HepG2 (cell line): ENCODE measurements around the gene FNIP2. TPM values are rescaled to one million over a fixed set of nuclear protein-coding genes. Genes with fewer than 3 reads are reported as not detected.

Source experiments
- ATAC-seq: fragments of 200-7000 bp; cut with Tn5 transposase; 3 replicates; pipeline ENCODE4 v1.9.1; 2020; ENCODE audit warnings: mild to moderate bottlenecking, moderate library complexity
- Bru-seq: library from RNA; stranded (reverse); fragments of 400-500 nt; gene quantifications from one replicate; lab custom pipeline; 2021; lab: Mats Ljungman, UMichigan
- BruChase-seq, 2 experiments: library from RNA; stranded (reverse); fragments of 400-500 nt; gene quantifications; one replicate each; lab custom pipeline; 2021; lab: Mats Ljungman, UMichigan
- BruUV-seq: library from RNA; stranded (reverse); fragments of 400-500 nt; replicated peaks from 2 replicates; lab custom pipeline; 2021; lab: Mats Ljungman, UMichigan
- CTCF ChIA-PET: fragments of 300-600 bp; formaldehyde crosslinking; extraction: SDS; loops from one replicate; lab custom pipeline; 2021; ENCODE audit warnings: low total read pairs, inconsistent platforms, low intra/inter-chr PET ratio; lab: Yijun Ruan, JAX
- POLR2A ChIA-PET: fragments of 350-600 bp; sonication (Branson Sonifier 250); formaldehyde crosslinking; loops from one replicate; lab custom pipeline; 2020; ENCODE audit warnings: antibody characterized with exemption, inconsistent platforms; lab: Yijun Ruan, JAX
- DNase-seq: peaks from one replicate; pipeline ENCODE4 v3.0.0-alpha.2; 2015; ENCODE audit warnings: low spot score
- FAIRE-seq: peaks from 3 replicates; lab custom pipeline; 2011; peaks lifted over from hg19 to GRCh38; lab: Jason Lieb, UNC
- H2AFZ ChIP-seq: one replicate; pipeline ENCODE4 v1.6.1; 2011; ENCODE audit warnings: low read length, inconsistent platforms
- H3K27ac ChIP-seq: fragments of 300-600 bp; 3 replicates; pipeline ENCODE4 v1.8.0; 2011; ENCODE audit warnings: mixed run types, mild to moderate bottlenecking, mixed read lengths, low read length, inconsistent platforms; ENCODE audit not compliant: insufficient read depth; ENCODE audit errors: extremely low read length
- H3K27me3 ChIP-seq, 2 experiments: fragments of 200-600 bp in 1 of 2; 2 replicates in 1 of 2; 3 replicates in 1 of 2; pipeline versions ENCODE4 v1.6.0 to v1.8.0; 2011; ENCODE audit warnings: low read length in 2 of 2, mild to moderate bottlenecking in 2 of 2, moderate library complexity in 2 of 2, inconsistent platforms in 1 of 2; ENCODE audit not compliant: insufficient read depth in 2 of 2, control insufficient read depth in 1 of 2
- H3K36me3 ChIP-seq, 2 experiments: fragments of 200-600 bp in 1 of 2; replicated peaks in 1 of 2; 2 replicates in 1 of 2; 3 replicates in 1 of 2; pipeline versions ENCODE4 v1.5.1 to v1.8.0; 2011; ENCODE audit warnings: low read length in 2 of 2, inconsistent platforms in 1 of 2; ENCODE audit not compliant: insufficient read depth in 2 of 2, control insufficient read depth in 1 of 2
- H3K4me1 ChIP-seq: 2 replicates; pipeline ENCODE4 v1.5.1; 2012; ENCODE audit warnings: low read length, inconsistent platforms; ENCODE audit not compliant: insufficient read depth
- H3K4me2 ChIP-seq: 2 replicates; pipeline ENCODE4 v1.6.0; 2011; ENCODE audit warnings: low read depth, low read length, inconsistent platforms
- H3K4me3 ChIP-seq, 3 experiments: fragments of 200-600 bp in 1 of 3; sonication (generic), shearing (Covaris generic) in 1 of 3; replicated peaks in 1 of 3; 2 replicates each; pipeline ENCODE4 v1.5.1; 2011 to 2016; ENCODE audit warnings: low read length in 3 of 3, inconsistent platforms in 2 of 3, low read depth in 2 of 3, mild to moderate bottlenecking in 2 of 3, control low read depth in 1 of 3, mixed read lengths in 1 of 3; ENCODE audit not compliant: insufficient read depth in 1 of 3
- H3K79me2 ChIP-seq: one replicate; pipeline ENCODE4 v1.6.1; 2011; ENCODE audit warnings: low read length, inconsistent platforms; ENCODE audit not compliant: insufficient read depth
- H3K9ac ChIP-seq: 2 replicates; pipeline ENCODE4 v1.6.0; 2011; ENCODE audit warnings: mild to moderate bottlenecking, low read depth, low read length, inconsistent platforms; ENCODE audit not compliant: insufficient read depth
- H3K9me3 ChIP-seq: 2 replicates; pipeline ENCODE4 v1.5.1; 2012; ENCODE audit warnings: mild to moderate bottlenecking, low read length
- H4K20me1 ChIP-seq: 2 replicates; pipeline ENCODE4 v1.6.0; 2011; ENCODE audit warnings: inconsistent platforms, mild to moderate bottlenecking, low read length, moderate library complexity; ENCODE audit not compliant: insufficient read depth
- AHR ChIP-seq: IDR thresholded peaks from 2 replicates; pipeline ENCODE4 v1.6.1; 2018; ENCODE audit warnings: missing genetic modification reagents, missing compliant biosample characterization
- ATF1 ChIP-seq: IDR thresholded peaks from 2 replicates; pipeline ENCODE4 v1.6.1; 2016; ENCODE audit warnings: mild to moderate bottlenecking, control low read depth
- CBFB ChIP-seq: sonication (generic); formaldehyde crosslinking; IDR thresholded peaks from 2 replicates; pipeline ENCODE4 v1.4.0; 2020; ENCODE audit warnings: missing genetic modification reagents
- KLF9 ChIP-seq: IDR thresholded peaks from 2 replicates; pipeline ENCODE4 v1.6.1; 2016; ENCODE audit warnings: low read depth
- TEAD2 ChIP-seq: sonication (generic); formaldehyde crosslinking; IDR thresholded peaks from 2 replicates; pipeline ENCODE4 v1.9.0; 2021; ENCODE audit warnings: missing genetic modification reagents
- ZNF572 ChIP-seq: sonication (generic); formaldehyde crosslinking; IDR thresholded peaks from 2 replicates; pipeline ENCODE4 v1.5.1; 2020; ENCODE audit warnings: mild to moderate bottlenecking, missing genetic modification reagents
- WGBS: methylation state at CpG from one replicate; pipeline ENCODE4 v1.1.6; 2017; ENCODE audit warnings: low lambda C conversion rate; 5-methylcytosine and 5-hydroxymethylcytosine counted together
- in situ Hi-C: cut with HindIII; loops from 2 replicates; pipeline ENCODE4 v1.10.0; 2017; ENCODE audit warnings: low pct_unique_long_range_greater_than_20kb; ENCODE audit not compliant: extremely low pct_ligation_motif_present
- intact Hi-C: fragments of 100-400 bp; cut with micrococcal nuclease; formaldehyde crosslinking; loops from one replicate; pipeline ENCODE4 v1.10.0; 2022; ENCODE audit not compliant: unreplicated experiment
- long read RNA-seq, 2 experiments: library from RNA in 1 of 2; library from polyadenylated mRNA in 1 of 2; stranded (forward) in 1 of 2; unstranded in 1 of 2; transcript quantifications; one replicate each; pipeline ENCODE4 v2.0.0, GENCODE V29; 2019 to 2022
- polyA minus RNA-seq, 3 experiments: library from RNA; depleted of rRNA, polyadenylated mRNA; stranded (reverse); fragments of >200 nt; gene quantifications; 2 replicates each; pipeline ENCODE4 v1.2.3, GENCODE V29; 2011; ENCODE audit warnings: low replicate concordance in 1 of 3
- polyA plus RNA-seq, 8 experiments: library from polyadenylated mRNA; depleted of rRNA in 3 of 8; stranded (reverse) in 7 of 8; unstranded in 1 of 8; fragments of >200 nt; fragmentation: Illumina TruSeq in 4 of 8; extraction: Trizol in 4 of 8; gene quantifications; 2 replicates each; pipeline versions ENCODE4 v1.2.1 to v1.2.3, GENCODE V29; 2011 to 2016; ENCODE audit warnings: low read depth in 4 of 8, missing spikeins in 1 of 8, mixed read lengths in 1 of 8; ENCODE audit not compliant: insufficient read depth in 1 of 8
- total RNA-seq, 5 experiments: library from RNA; depleted of rRNA; stranded (reverse); fragments of >200 nt; fragmentation: Illumina TruSeq; extraction: Trizol; gene quantifications; 2 replicates each; pipeline ENCODE4 v1.2.3, GENCODE V29; 2016; ENCODE audit warnings: low read depth in 1 of 5
- TF ChIP-seq, protein P1 (sequence below): sonication (generic); formaldehyde crosslinking; IDR thresholded peaks from 2 replicates; pipeline ENCODE4 v1.5.0; 2020; ENCODE audit warnings: mild to moderate bottlenecking, missing genetic modification reagents
- TF ChIP-seq, protein P2 (sequence below): sonication (generic); formaldehyde crosslinking; IDR thresholded peaks from 2 replicates; pipeline ENCODE4 v1.4.0; 2020; ENCODE audit warnings: missing genetic modification reagents
- TF ChIP-seq, protein P3 (sequence below): sonication (generic); formaldehyde crosslinking; IDR thresholded peaks from 2 replicates; pipeline ENCODE4 v1.5.0; 2020; ENCODE audit warnings: mild to moderate bottlenecking, missing genetic modification reagents, moderate library complexity

Gene FNIP2
- 15.5 and 21.8 TPM in 2 replicates for total RNA-seq (2016; rRNA removed; fragmentation: Illumina TruSeq; extraction: Trizol)
- 3.0 and 4.9 TPM in 2 replicates for total RNA-seq (2016; cell fraction: cytosol; rRNA removed; fragmentation: Illumina TruSeq; extraction: Trizol; ENCODE audit: low read depth)
- 14.7 and 18.4 TPM in 2 replicates for total RNA-seq (2016; cell fraction: insoluble cytoplasmic fraction; rRNA removed; fragmentation: Illumina TruSeq; extraction: Trizol)
- 10.4 and 11.2 TPM in 2 replicates for total RNA-seq (2016; cell fraction: membrane; rRNA removed; fragmentation: Illumina TruSeq; extraction: Trizol)
- total RNA-seq (2016; cell fraction: nucleus; rRNA removed; fragmentation: Illumina TruSeq; extraction: Trizol), result 22.6 and 22.8 TPM in 2 replicates
- polyA plus RNA-seq (2011; rRNA removed), result 21.0 and 24.0 TPM in 2 replicates
- polyA plus RNA-seq (2011; cell fraction: cytosol; rRNA removed), result 15.3 and 25.0 TPM in 2 replicates
- polyA plus RNA-seq (2011; cell fraction: nucleus; rRNA removed), result 13.4 and 17.1 TPM in 2 replicates
- 38.7 and 42.8 TPM in 2 replicates for polyA plus RNA-seq (2012)
- polyA plus RNA-seq (2016; cell fraction: cytosol; fragmentation: Illumina TruSeq; extraction: Trizol; ENCODE audit: low read depth), result 0.37 and 0.41 TPM in 2 replicates
- polyA plus RNA-seq (2016; cell fraction: insoluble cytoplasmic fraction; fragmentation: Illumina TruSeq; extraction: Trizol; ENCODE audit: low read depth), result 12.9 and 13.3 TPM in 2 replicates
- 2.1 TPM in 2 replicates for polyA plus RNA-seq (2016; cell fraction: membrane; fragmentation: Illumina TruSeq; extraction: Trizol; ENCODE audit: low read depth)
- polyA plus RNA-seq (2016; cell fraction: nucleus; fragmentation: Illumina TruSeq; extraction: Trizol; ENCODE audit: insufficient read depth, low read depth), result 11.3 and 12.9 TPM in 2 replicates
- polyA minus RNA-seq (2011; rRNA and poly(A)+ RNA removed; ENCODE audit: low replicate concordance), result 1.8 and 45.2 TPM in 2 replicates
- polyA minus RNA-seq (2011; cell fraction: cytosol; rRNA and poly(A)+ RNA removed), result 33.4 and 50.0 TPM in 2 replicates
- polyA minus RNA-seq (2011; cell fraction: nucleus; rRNA and poly(A)+ RNA removed), result 74.3 and 82.9 TPM in 2 replicates
- Bru-seq, nascent RNA, result percentile 79 among the genes with signal in this experiment
- percentile 76 among the genes with signal in this experiment for BruChase-seq, experiment 1, labeled RNA remaining after a 6-hour chase
- BruChase-seq, experiment 2, labeled RNA remaining after a 2-hour chase, result percentile 74 among the genes with signal in this experiment
- long read RNA-seq, experiment 1, partial matches to known transcripts, result 2 of 3 reads
- long read RNA-seq, experiment 1, other reads (novel, unspliced or antisense), result 1 of 3 reads
- long read RNA-seq, experiment 2, partial matches to known transcripts, result 1 of 18 reads
- long read RNA-seq, experiment 2, other reads (novel, unspliced or antisense), result 17 of 18 reads

DNA sequence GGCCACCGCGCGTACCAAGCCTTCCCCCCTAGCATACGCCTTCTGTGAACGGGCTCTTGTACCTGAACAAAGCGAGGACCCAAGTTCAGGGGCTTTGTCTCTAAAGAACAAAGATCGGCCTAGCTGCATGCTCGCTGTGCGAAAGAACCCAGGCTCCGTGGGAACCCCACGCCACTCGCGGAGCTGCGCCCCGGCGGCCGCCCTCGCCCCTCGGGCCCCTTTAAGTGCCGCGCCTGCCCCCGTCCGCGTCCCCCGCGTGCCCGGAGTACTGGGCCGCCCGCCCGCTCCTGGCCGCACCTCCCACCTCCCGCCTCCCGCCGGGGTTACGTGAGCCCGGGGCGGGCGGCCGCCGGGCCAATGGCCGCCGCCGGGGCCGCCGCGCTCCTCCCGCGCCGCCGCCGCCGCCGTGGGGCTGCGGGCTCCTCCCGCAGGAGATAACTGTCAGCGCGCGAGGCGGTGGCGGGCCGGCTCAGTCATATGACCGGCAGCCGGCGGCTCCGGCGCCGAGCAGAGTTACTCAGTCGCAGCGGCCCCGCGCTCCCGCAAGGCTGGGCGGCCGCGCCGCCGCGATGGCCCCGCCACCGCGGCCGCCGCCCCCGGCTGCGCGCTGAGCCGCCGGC, at the start of gene FNIP2:
FNIP2 (plus strand) TSS at position 472 of the 620 bp plus-strand sequence. CDS start 187 bp downstream, outside the sequence.
- BruUV-seq, result no TSS peak
- POLR2A ChIA-PET, result interaction anchor here (0.9 to 2.2 kb wide), 5 partner anchors 14 to 83 kb away, joined by 3 to 6 read pairs (median 3); no protein-coding TSS in a partner anchor
- TF ChIP-seq, protein P1, sequence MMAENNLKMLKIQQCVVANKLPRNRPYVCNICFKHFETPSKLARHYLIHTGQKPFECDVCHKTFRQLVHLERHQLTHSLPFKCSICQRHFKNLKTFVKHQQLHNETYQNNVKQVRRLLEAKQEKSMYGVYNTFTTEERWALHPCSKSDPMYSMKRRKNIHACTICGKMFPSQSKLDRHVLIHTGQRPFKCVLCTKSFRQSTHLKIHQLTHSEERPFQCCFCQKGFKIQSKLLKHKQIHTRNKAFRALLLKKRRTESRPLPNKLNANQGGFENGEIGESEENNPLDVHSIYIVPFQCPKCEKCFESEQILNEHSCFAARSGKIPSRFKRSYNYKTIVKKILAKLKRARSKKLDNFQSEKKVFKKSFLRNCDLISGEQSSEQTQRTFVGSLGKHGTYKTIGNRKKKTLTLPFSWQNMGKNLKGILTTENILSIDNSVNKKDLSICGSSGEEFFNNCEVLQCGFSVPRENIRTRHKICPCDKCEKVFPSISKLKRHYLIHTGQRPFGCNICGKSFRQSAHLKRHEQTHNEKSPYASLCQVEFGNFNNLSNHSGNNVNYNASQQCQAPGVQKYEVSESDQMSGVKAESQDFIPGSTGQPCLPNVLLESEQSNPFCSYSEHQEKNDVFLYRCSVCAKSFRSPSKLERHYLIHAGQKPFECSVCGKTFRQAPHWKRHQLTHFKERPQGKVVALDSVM, result no peak
- TF ChIP-seq AHR (CRISPR knock-in tag) (no peak), CBFB (CRISPR knock-in tag) (peak; percentile 31; the same call in 1 of the 2 replicates), TEAD2 (CRISPR knock-in tag) (no peak), ATF1 (CRISPR knock-in tag) (no peak), KLF9 (no peak), ZNF572 (CRISPR knock-in tag) (no peak)
- TF ChIP-seq, protein P2, sequence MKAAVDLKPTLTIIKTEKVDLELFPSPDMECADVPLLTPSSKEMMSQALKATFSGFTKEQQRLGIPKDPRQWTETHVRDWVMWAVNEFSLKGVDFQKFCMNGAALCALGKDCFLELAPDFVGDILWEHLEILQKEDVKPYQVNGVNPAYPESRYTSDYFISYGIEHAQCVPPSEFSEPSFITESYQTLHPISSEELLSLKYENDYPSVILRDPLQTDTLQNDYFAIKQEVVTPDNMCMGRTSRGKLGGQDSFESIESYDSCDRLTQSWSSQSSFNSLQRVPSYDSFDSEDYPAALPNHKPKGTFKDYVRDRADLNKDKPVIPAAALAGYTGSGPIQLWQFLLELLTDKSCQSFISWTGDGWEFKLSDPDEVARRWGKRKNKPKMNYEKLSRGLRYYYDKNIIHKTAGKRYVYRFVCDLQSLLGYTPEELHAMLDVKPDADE (CRISPR knock-in tag), result no peak
- TF ChIP-seq, protein P3, sequence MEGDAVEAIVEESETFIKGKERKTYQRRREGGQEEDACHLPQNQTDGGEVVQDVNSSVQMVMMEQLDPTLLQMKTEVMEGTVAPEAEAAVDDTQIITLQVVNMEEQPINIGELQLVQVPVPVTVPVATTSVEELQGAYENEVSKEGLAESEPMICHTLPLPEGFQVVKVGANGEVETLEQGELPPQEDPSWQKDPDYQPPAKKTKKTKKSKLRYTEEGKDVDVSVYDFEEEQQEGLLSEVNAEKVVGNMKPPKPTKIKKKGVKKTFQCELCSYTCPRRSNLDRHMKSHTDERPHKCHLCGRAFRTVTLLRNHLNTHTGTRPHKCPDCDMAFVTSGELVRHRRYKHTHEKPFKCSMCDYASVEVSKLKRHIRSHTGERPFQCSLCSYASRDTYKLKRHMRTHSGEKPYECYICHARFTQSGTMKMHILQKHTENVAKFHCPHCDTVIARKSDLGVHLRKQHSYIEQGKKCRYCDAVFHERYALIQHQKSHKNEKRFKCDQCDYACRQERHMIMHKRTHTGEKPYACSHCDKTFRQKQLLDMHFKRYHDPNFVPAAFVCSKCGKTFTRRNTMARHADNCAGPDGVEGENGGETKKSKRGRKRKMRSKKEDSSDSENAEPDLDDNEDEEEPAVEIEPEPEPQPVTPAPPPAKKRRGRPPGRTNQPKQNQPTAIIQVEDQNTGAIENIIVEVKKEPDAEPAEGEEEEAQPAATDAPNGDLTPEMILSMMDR (CRISPR knock-in tag), result no peak; the same call in 1 of the 2 replicates

More for the DNA sequence above, at the start of gene FNIP2:
- peak within 1 kb of the TSS; percentile 85 for H3K4me2 ChIP-seq
- peak within 1 kb of the TSS; percentile 91 to 99 (median 92) for H3K4me3 ChIP-seq
- no peaks in the 10 kb centered on the region; a peak in 1 of 5 replicates for H3K27me3 ChIP-seq
- H3K27ac ChIP-seq, result peak within 1 kb of the TSS; percentile 92
- H3K9me3 ChIP-seq, result no peaks in the 10 kb centered on the region
- CTCF ChIA-PET, result no interaction called here
- 2% methylated on average over 11 of the region's 88 CpGs for WGBS
- in situ Hi-C loops (no loop called here), intact Hi-C loops (loop anchor here (1.0 to 5.0 kb wide), 4 partner anchors 38 to 98 kb away; partner anchors contain the start of gene C4orf46)
- peaks cover 54% of the 10 kb centered on the region for H3K4me1 ChIP-seq
- H3K36me3 ChIP-seq, result no peaks in the 10 kb centered on the region
- peaks cover 45% of the 10 kb centered on the region for H3K79me2 ChIP-seq
- no peak for FAIRE-seq
- peak; percentile 56 for DNase-seq
- peak; percentile 96 for ATAC-seq
- H4K20me1 ChIP-seq, result no peaks in the 10 kb centered on the region; the same call in 1 of the 2 replicates
- peak within 1 kb of the TSS; percentile 87 for H3K9ac ChIP-seq
- H2AFZ ChIP-seq, result peak within 1 kb of the TSS; percentile 31
